BLaER1 treated with 17β-estradiol and CSF1 and Interleukin-3, amounts not matched to agents 10 nM and 100 nM (cell line): ENCODE measurements around the gene FLNB.
A peak's percentile ranks its signal among the peaks of the same experiment; 100 is the strongest.

ENCODE experiments used
- H3K27ac ChIP-seq, 11 experiments: shearing (Covaris generic); formaldehyde crosslinking; 2 replicates each; pipeline ENCODE4 v1.8.1; 2022
- H3K27me3 ChIP-seq, 11 experiments: shearing (Covaris generic); formaldehyde crosslinking; 2 replicates each; pipeline ENCODE4 v1.8.1; 2022
- H3K36me3 ChIP-seq, 11 experiments: shearing (Covaris generic); formaldehyde crosslinking; 2 replicates each; pipeline ENCODE4 v1.8.1; 2022
- H3K4me1 ChIP-seq, 10 experiments: shearing (Covaris generic); formaldehyde crosslinking; 2 replicates each; pipeline ENCODE4 v1.8.1; 2022
- H3K4me2 ChIP-seq, 11 experiments: shearing (Covaris generic); formaldehyde crosslinking; 2 replicates each; pipeline ENCODE4 v1.8.1; 2022
- H3K4me3 ChIP-seq, 10 experiments: shearing (Covaris generic); formaldehyde crosslinking; 2 replicates each; pipeline ENCODE4 v1.8.1; 2022
- H3K9ac ChIP-seq, 11 experiments: shearing (Covaris generic); formaldehyde crosslinking; 2 replicates each; pipeline ENCODE4 v1.8.1; 2022
- H3K9me3 ChIP-seq, 11 experiments: shearing (Covaris generic); formaldehyde crosslinking; replicated peaks in 1 of 11; 2 replicates each; pipeline ENCODE4 v1.8.1; 2022
- H4K20me1 ChIP-seq, 11 experiments: shearing (Covaris generic); formaldehyde crosslinking; 2 replicates each; pipeline ENCODE4 v1.8.1; 2022
- Cebpa-rat ChIP-seq, 11 experiments: shearing (Covaris generic); IDR thresholded peaks; 2 replicates each; pipeline ENCODE4 v1.8.1; 2022

FLNB gene

DNA sequence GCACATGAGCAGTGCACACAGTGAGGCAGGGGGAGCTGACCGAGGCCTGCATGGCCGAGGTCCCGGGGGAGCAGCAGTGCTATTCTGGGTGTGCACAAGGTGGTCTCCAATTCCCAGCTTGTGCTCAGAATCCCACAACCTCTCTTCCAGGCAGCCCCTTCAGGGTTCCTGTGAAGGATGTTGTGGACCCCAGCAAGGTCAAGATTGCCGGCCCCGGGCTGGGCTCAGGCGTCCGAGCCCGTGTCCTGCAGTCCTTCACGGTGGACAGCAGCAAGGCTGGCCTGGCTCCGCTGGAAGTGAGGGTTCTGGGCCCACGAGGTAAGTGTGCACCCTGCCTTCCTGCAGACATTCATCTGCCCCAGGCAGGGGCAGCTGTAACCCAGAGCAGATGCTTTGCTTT lies 122.4 kb downstream of the FLNB start:
- Histone ChIP-seq H3K4me2 (peak overlapping the region in 1 of 11 experiments; percentile 14; a peak in 1 of 22 replicates), H3K4me1 (peaks cover 16 to 23% (median 18%) of the 10 kb centered on the region in 10 experiments), H3K27ac (no peak overlapping the region), H3K9me3 (peaks cover 0 to 16% (median 5%) of the 10 kb centered on the region in 11 experiments; a peak in 8 of 22 replicates), H3K27me3 (no peaks in the 10 kb centered on the region), H3K36me3 (peaks cover 28 to 98% (median 91%) of the 10 kb centered on the region in 11 experiments), H4K20me1 (peaks cover 0 to 40% (median 4%) of the 10 kb centered on the region in 11 experiments; a peak in 7 of 22 replicates), H3K9ac (no peak overlapping the region), H3K4me3 (no peak overlapping the region)
- TF ChIP-seq Cebpa-rat (IDR thresholded peaks at IDR 0.05), result no peak

DNA sequence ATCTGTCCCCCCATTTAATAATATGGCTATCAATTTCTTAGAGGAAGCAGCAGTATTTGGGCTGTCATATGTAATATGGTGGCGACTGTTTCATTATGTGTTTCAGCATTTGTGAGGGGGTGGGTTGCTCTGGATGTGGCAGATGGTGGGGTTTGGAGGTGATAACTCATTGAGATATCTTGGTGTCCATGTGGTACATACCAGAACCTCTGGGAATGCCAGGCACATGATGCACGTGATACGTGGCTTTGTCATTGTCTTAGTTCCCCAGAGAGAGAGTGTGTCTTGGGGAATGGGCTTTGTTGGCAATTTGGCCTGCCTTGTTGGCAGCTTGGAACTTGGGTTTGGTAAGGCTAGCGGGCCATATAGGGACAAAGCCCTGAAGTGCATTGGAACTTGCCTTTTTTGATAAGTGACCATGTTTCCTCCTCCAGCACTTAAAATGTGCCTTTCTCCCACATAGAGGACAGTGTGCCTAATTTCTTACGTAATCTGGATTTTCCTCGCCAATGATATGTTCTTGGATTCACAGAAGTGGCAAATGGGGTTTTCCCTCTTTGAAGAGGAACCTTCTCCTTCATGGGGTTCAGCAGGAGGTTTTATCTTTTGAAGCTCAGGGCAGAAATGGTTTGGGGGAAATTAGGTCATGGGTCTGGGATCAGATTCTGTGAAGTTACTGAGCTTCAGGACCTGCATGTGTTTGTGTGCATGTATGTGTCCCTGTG lies 123.0 kb downstream of the FLNB start:
- peaks cover 0 to 10% (median 0%) of the 10 kb centered on the region in 11 experiments; a peak in 3 of 22 replicates for H3K9me3 ChIP-seq
- peak overlapping the region in 3 of 11 experiments; percentile 26 to 68 (median 63); a peak in 6 of 22 replicates for H3K4me2 ChIP-seq
- H3K27ac ChIP-seq, result no peak overlapping the region
- no peaks in the 10 kb centered on the region for H3K27me3 ChIP-seq
- peaks cover 16 to 23% (median 18%) of the 10 kb centered on the region in 10 experiments for H3K4me1 ChIP-seq
- peaks cover 26 to 98% (median 91%) of the 10 kb centered on the region in 11 experiments for H3K36me3 ChIP-seq
- H3K9ac ChIP-seq, result no peak overlapping the region
- no peak overlapping the region for H3K4me3 ChIP-seq
- peak in 1 of 11 experiments; percentile 42; a peak in 2 of 22 replicates for TF ChIP-seq Cebpa-rat (IDR thresholded peaks at IDR 0.05)
- peaks cover 0 to 40% (median 4%) of the 10 kb centered on the region in 11 experiments; a peak in 7 of 22 replicates for H4K20me1 ChIP-seq

GRCh38 chr3:58132850-58133249 lies 124.6 kb downstream of the FLNB start:
- Histone ChIP-seq H3K36me3 (peaks cover 37 to 98% (median 91%) of the 10 kb centered on the region in 11 experiments), H3K9me3 (peaks cover 0 to 6% (median 0%) of the 10 kb centered on the region in 11 experiments; a peak in 2 of 22 replicates), H4K20me1 (peaks cover 0 to 40% (median 4%) of the 10 kb centered on the region in 11 experiments; a peak in 7 of 22 replicates), H3K4me2 (no peak overlapping the region), H3K4me1 (peaks cover 15 to 23% (median 17%) of the 10 kb centered on the region in 10 experiments), H3K4me3 (no peak overlapping the region), H3K9ac (no peak overlapping the region), H3K27me3 (no peaks in the 10 kb centered on the region), H3K27ac (no peak overlapping the region)
- TF ChIP-seq Cebpa-rat (IDR thresholded peaks at IDR 0.05), result no peak

- Histone ChIP-seq H3K4me1 (peaks cover 0 to 14% (median under 1%) of the 10 kb centered on the region in 10 experiments; a peak in 8 of 20 replicates), H3K27me3 (no peaks in the 10 kb centered on the region), H3K9me3 (no peaks in the 10 kb centered on the region), H3K4me3 (no peak overlapping the region), H3K4me2 (no peak overlapping the region), H3K27ac (no peak overlapping the region), H4K20me1 (peaks cover 0 to 32% (median 4%) of the 10 kb centered on the region in 11 experiments; a peak in 7 of 22 replicates), H3K36me3 (peaks cover 52 to 100% (median 97%) of the 10 kb centered on the region in 11 experiments), H3K9ac (no peak overlapping the region)
- TF ChIP-seq Cebpa-rat (IDR thresholded peaks at IDR 0.05), result no peak
Measured at GRCh38 chr3:58134468-58134867, 126.2 kb downstream of the FLNB start.

DNA sequence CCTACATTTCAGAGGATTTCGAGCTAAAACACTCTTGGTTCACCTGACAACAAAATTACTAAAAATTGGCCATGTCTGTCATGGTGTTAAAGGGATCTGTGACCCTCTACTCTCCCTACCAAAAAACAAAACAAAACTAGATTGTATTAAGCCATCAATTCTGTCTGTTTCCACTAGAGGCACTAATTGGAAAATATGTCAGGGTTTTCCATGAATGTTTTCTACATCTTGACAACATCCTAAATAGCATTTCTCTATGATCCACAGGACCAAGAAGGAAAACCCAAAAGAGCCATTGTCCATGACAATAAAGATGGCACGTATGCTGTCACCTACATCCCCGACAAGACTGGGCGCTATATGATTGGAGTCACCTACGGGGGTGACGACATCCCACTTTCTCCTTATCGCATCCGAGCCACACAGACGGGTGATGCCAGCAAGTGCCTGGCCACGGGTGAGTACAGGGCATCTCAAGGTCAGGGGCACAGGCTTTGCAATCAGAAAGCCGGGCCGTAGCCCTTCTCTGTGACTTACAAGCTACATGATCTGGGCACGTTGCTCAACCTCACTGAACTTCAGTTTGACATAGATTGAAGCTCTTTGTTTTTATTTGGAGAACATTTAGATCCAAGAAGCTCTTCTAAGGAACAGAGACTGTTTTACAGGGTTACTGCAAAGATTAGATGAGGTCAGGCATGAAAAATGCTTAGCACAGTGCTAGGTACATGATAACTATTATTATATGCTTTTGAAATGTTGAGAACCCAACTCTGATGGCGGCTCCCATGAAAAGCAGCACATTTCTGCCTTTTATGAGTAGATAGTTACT lies 127.7 kb downstream of the FLNB start:
- Histone ChIP-seq H4K20me1 (peaks cover 0 to 21% (median 0%) of the 10 kb centered on the region in 11 experiments; a peak in 3 of 22 replicates), H3K4me2 (no peak overlapping the region), H3K27ac (no peak overlapping the region), H3K4me3 (no peak overlapping the region), H3K27me3 (no peaks in the 10 kb centered on the region), H3K9me3 (no peaks in the 10 kb centered on the region), H3K36me3 (peaks cover 55 to 100% (median 96%) of the 10 kb centered on the region in 11 experiments), H3K4me1 (peaks cover 0 to 11% (median 0%) of the 10 kb centered on the region in 10 experiments; a peak in 6 of 20 replicates), H3K9ac (no peak overlapping the region)
- no peak for TF ChIP-seq Cebpa-rat (IDR thresholded peaks at IDR 0.05)

GRCh38 chr3:58137306-58137705 lies 129.1 kb downstream of the FLNB start:
- H3K4me1 ChIP-seq, result no peaks in the 10 kb centered on the region
- H3K9me3 ChIP-seq, result no peaks in the 10 kb centered on the region
- no peak overlapping the region for H3K27ac ChIP-seq
- peaks cover 0 to 10% (median 0%) of the 10 kb centered on the region in 11 experiments; a peak in 1 of 22 replicates for H4K20me1 ChIP-seq
- H3K4me2 ChIP-seq, result no peak overlapping the region
- TF ChIP-seq Cebpa-rat (IDR thresholded peaks at IDR 0.05), result no peak
- H3K36me3 ChIP-seq, result peaks cover 62 to 100% (median 96%) of the 10 kb centered on the region in 11 experiments
- H3K4me3 ChIP-seq, result no peak overlapping the region
- H3K9ac ChIP-seq, result no peak overlapping the region
- H3K27me3 ChIP-seq, result no peaks in the 10 kb centered on the region

- no peak overlapping the region for H3K4me2 ChIP-seq
- H3K4me1 ChIP-seq, result no peaks in the 10 kb centered on the region
- no peaks in the 10 kb centered on the region for H3K9me3 ChIP-seq
- no peaks in the 10 kb centered on the region for H3K27me3 ChIP-seq
- TF ChIP-seq Cebpa-rat (IDR thresholded peaks at IDR 0.05), result no peak
- H3K36me3 ChIP-seq, result peaks cover 41 to 99% (median 95%) of the 10 kb centered on the region in 11 experiments
- H3K4me3 ChIP-seq, result no peak overlapping the region
- no peak overlapping the region for H3K9ac ChIP-seq
- no peak overlapping the region for H3K27ac ChIP-seq
- H4K20me1 ChIP-seq, result peaks cover 0 to 11% (median 0%) of the 10 kb centered on the region in 11 experiments; a peak in 2 of 22 replicates
Measured at GRCh38 chr3:58141766-58142345, 133.6 kb downstream of the FLNB start.

DNA sequence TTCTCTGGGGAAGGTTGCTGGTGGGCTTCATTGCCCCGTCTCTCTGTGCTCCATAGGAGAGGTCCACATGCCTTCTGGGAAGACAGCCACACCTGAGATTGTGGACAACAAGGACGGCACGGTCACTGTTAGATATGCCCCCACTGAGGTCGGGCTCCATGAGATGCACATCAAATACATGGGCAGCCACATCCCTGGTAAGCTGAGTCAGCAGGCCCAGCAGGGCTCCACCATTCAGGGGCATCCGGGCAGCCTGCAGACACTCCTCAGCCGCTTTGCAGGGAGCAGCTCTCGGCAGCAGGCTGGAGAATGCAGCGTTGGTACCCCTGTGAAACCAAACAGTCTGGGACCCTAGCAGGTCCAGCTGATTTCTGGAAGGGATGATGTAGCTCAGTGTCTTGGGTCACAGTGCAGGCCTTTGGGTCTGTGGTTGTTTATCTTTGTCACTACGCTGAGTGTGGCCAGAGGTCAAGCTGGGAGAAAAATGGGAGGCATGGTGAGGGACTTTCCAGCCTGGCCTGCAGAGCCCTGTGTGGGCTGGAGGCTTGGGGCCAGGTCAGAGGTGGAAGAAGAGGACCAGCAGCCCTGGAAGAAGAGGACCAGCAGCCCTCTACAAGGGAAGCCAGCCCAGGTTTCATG lies 135.3 kb downstream of the FLNB start:
- no peaks in the 10 kb centered on the region for H3K9me3 ChIP-seq
- H4K20me1 ChIP-seq, result peaks cover 0 to 11% (median 0%) of the 10 kb centered on the region in 11 experiments; a peak in 1 of 22 replicates
- no peak overlapping the region for H3K4me3 ChIP-seq
- no peak overlapping the region for H3K27ac ChIP-seq
- peaks cover 34 to 99% (median 95%) of the 10 kb centered on the region in 11 experiments for H3K36me3 ChIP-seq
- TF ChIP-seq Cebpa-rat (IDR thresholded peaks at IDR 0.05), result no peak
- no peaks in the 10 kb centered on the region for H3K4me1 ChIP-seq
- no peak overlapping the region for H3K9ac ChIP-seq
- H3K4me2 ChIP-seq, result no peak overlapping the region
- no peaks in the 10 kb centered on the region for H3K27me3 ChIP-seq
